Measurements from ENCODE around the gene GSX1. TPM values are rescaled to one million over a fixed set of nuclear protein-coding genes. Genes with fewer than 3 reads are reported as not detected.
"Not testable (repeated sequence)": the region's sequence is repeated elsewhere in the genome, so short reads cannot be mapped to it uniquely, and the experiment has no call there.

GSX1 gene
- total RNA-seq, 1 experiment from 2014 or later: not detected

GRCh38 chr13:27791901-27792392, 336 bp upstream of the GSX1 start:
- no peak for DNase-seq (ENCODE audit: low read depth)
- in situ Hi-C loops (cut with HindIII; ENCODE audit: low pct_unique_long_range_greater_than_20kb, low sequenced_read_pairs): no loop called here

- in situ Hi-C loops (cut with HindIII; ENCODE audit: low pct_unique_long_range_greater_than_20kb, low sequenced_read_pairs): no loop called here
- DNase-seq (ENCODE audit: low read depth): no peak
Observed at GRCh38 chr13:27793507-27794367, 1.5 kb downstream of the GSX1 start.

GRCh38 chr13:27794368-27794691, 2.0 kb downstream of the GSX1 start:
- no peak for DNase-seq (ENCODE audit: low read depth)
- in situ Hi-C loops (cut with HindIII; ENCODE audit: low pct_unique_long_range_greater_than_20kb, low sequenced_read_pairs): no loop called here

GRCh38 chr13:27794921-27795717, 2.8 kb downstream of the GSX1 start:
- in situ Hi-C loops (cut with HindIII; ENCODE audit: low pct_unique_long_range_greater_than_20kb, low sequenced_read_pairs): no loop called here
- no peak for DNase-seq (ENCODE audit: low read depth)

- no peak for DNase-seq (ENCODE audit: low read depth)
- in situ Hi-C loops (cut with HindIII; ENCODE audit: low pct_unique_long_range_greater_than_20kb, low sequenced_read_pairs): no loop called here
Observed at GRCh38 chr13:27795718-27796019, 3.4 kb downstream of the GSX1 start.

- in situ Hi-C loops (cut with HindIII; ENCODE audit: low pct_unique_long_range_greater_than_20kb, low sequenced_read_pairs): no loop called here
- DNase-seq (ENCODE audit: low read depth): no peak
Observed at GRCh38 chr13:27796544-27797227, 4.4 kb downstream of the GSX1 start.

GRCh38 chr13:27797228-27797624, 4.9 kb downstream of the GSX1 start:
- in situ Hi-C loops (cut with HindIII; ENCODE audit: low pct_unique_long_range_greater_than_20kb, low sequenced_read_pairs): no loop called here
- no peak for DNase-seq (ENCODE audit: low read depth)

GRCh38 chr13:27806744-27807387, 14.6 kb downstream of the GSX1 start:
- no peak for DNase-seq (ENCODE audit: low read depth)
- in situ Hi-C loops (cut with HindIII; ENCODE audit: low pct_unique_long_range_greater_than_20kb, low sequenced_read_pairs): no loop called here

GRCh38 chr13:27808851-27809550, 16.7 kb downstream of the GSX1 start:
- DNase-seq (ENCODE audit: low read depth): no peak
- in situ Hi-C loops (cut with HindIII; ENCODE audit: low pct_unique_long_range_greater_than_20kb, low sequenced_read_pairs): no loop called here

- in situ Hi-C loops (cut with HindIII; ENCODE audit: low pct_unique_long_range_greater_than_20kb, low sequenced_read_pairs): no loop called here
- DNase-seq (ENCODE audit: low read depth): no peak
Observed at GRCh38 chr13:27810009-27810408, 17.7 kb downstream of the GSX1 start.

- no peak for DNase-seq (ENCODE audit: low read depth)
- in situ Hi-C loops (cut with HindIII; ENCODE audit: low pct_unique_long_range_greater_than_20kb, low sequenced_read_pairs): no loop called here
Observed at GRCh38 chr13:27810461-27810860, 18.2 kb downstream of the GSX1 start.

GRCh38 chr13:27813826-27814225, 21.5 kb downstream of the GSX1 start:
- in situ Hi-C loops (cut with HindIII; ENCODE audit: low pct_unique_long_range_greater_than_20kb, low sequenced_read_pairs): no loop called here
- DNase-seq (ENCODE audit: low read depth): no peak

GRCh38 chr13:27817832-27818231, 25.5 kb downstream of the GSX1 start:
- in situ Hi-C loops (cut with HindIII; ENCODE audit: low pct_unique_long_range_greater_than_20kb, low sequenced_read_pairs); DNase-seq (ENCODE audit: low read depth): not testable (repeated sequence)

GRCh38 chr13:27820524-27821482, 28.5 kb downstream of the GSX1 start:
- no peak for DNase-seq (ENCODE audit: low read depth)
- in situ Hi-C loops (cut with HindIII; ENCODE audit: low pct_unique_long_range_greater_than_20kb, low sequenced_read_pairs): no loop called here

- in situ Hi-C loops (cut with HindIII; ENCODE audit: low pct_unique_long_range_greater_than_20kb, low sequenced_read_pairs): no loop called here
Observed at GRCh38 chr13:27821566-27821965, 29.3 kb downstream of the GSX1 start.

GRCh38 chr13:27822258-27822872, 30.1 kb downstream of the GSX1 start:
- in situ Hi-C loops (cut with HindIII; ENCODE audit: low pct_unique_long_range_greater_than_20kb, low sequenced_read_pairs): no loop called here
- no peak for DNase-seq (ENCODE audit: low read depth)

More at GRCh38 chr13:27821566-27821965, 29.3 kb downstream of the GSX1 start:
- no peak for DNase-seq (ENCODE audit: low read depth)

Measured in Caki2 (cell line).